Rectal smooth muscle tissue (tissue), 1 donor: ENCODE results near the gene EPHB2.

Experiments
- H3K27ac ChIP-seq: one replicate; pipeline ENCODE4 v1.7.0; 2013; ENCODE audit warnings: low read depth, low read length, inconsistent platforms
- H3K27me3 ChIP-seq: one replicate; pipeline ENCODE4 v1.7.0; 2013; ENCODE audit warnings: low read length; ENCODE audit not compliant: control insufficient read depth, insufficient read depth
- H3K36me3 ChIP-seq: one replicate; pipeline ENCODE4 v1.7.0; 2013; ENCODE audit warnings: low read length; ENCODE audit not compliant: control insufficient read depth, insufficient read depth
- H3K4me1 ChIP-seq: one replicate; pipeline ENCODE4 v1.7.0; 2013; ENCODE audit warnings: low read length; ENCODE audit not compliant: control insufficient read depth, insufficient read depth
- H3K4me3 ChIP-seq: one replicate; pipeline ENCODE4 v1.7.0; 2013; ENCODE audit warnings: low read length
- H3K9ac ChIP-seq: one replicate; pipeline ENCODE4 v1.7.0; 2013; ENCODE audit warnings: low read length

EPHB2 gene

GRCh38 chr1:22784317-22784716 is 73.7 kb downstream of the EPHB2 start:
- peaks cover 2% of the 10 kb centered on the region for H3K36me3 ChIP-seq
- H3K27ac ChIP-seq: no peak overlapping the region
- no peak overlapping the region for H3K9ac ChIP-seq
- no peak overlapping the region for H3K4me3 ChIP-seq
- H3K27me3 ChIP-seq: no peaks in the 10 kb centered on the region
- no peaks in the 10 kb centered on the region for H3K4me1 ChIP-seq

GRCh38 chr1:22784737-22785136 is 74.1 kb downstream of the EPHB2 start:
- Histone ChIP-seq H3K9ac (no peak overlapping the region), H3K36me3 (peaks cover 2% of the 10 kb centered on the region), H3K27ac (no peak overlapping the region), H3K27me3 (no peaks in the 10 kb centered on the region), H3K4me1 (no peaks in the 10 kb centered on the region), H3K4me3 (no peak overlapping the region)

GRCh38 chr1:22786101-22786500 is 75.5 kb downstream of the EPHB2 start:
- Histone ChIP-seq H3K27ac (no peak overlapping the region), H3K9ac (no peak overlapping the region)

GRCh38 chr1:22786719-22787489 is 76.3 kb downstream of the EPHB2 start:
- no peak overlapping the region for H3K4me3 ChIP-seq
- H3K27me3 ChIP-seq: no peaks in the 10 kb centered on the region
- no peak overlapping the region for H3K9ac ChIP-seq
- no peak overlapping the region for H3K27ac ChIP-seq
- H3K4me1 ChIP-seq: no peaks in the 10 kb centered on the region
- H3K36me3 ChIP-seq: peaks cover 2% of the 10 kb centered on the region

More at GRCh38 chr1:22786101-22786500, 75.5 kb downstream of the EPHB2 start:
- Histone ChIP-seq H3K36me3 (peaks cover 2% of the 10 kb centered on the region), H3K4me3 (no peak overlapping the region), H3K4me1 (no peaks in the 10 kb centered on the region), H3K27me3 (no peaks in the 10 kb centered on the region)

GRCh38 chr1:22787636-22788035 is 77.0 kb downstream of the EPHB2 start:
- no peaks in the 10 kb centered on the region for H3K27me3 ChIP-seq
- peaks cover 2% of the 10 kb centered on the region for H3K36me3 ChIP-seq
- H3K4me1 ChIP-seq: no peaks in the 10 kb centered on the region
- no peak overlapping the region for H3K27ac ChIP-seq
- H3K4me3 ChIP-seq: no peak overlapping the region
- H3K9ac ChIP-seq: no peak overlapping the region

GRCh38 chr1:22788254-22788661 is 77.6 kb downstream of the EPHB2 start:
- Histone ChIP-seq H3K27me3 (no peaks in the 10 kb centered on the region), H3K4me3 (no peak overlapping the region), H3K27ac (no peak overlapping the region), H3K4me1 (no peaks in the 10 kb centered on the region), H3K9ac (no peak overlapping the region), H3K36me3 (peaks cover 2% of the 10 kb centered on the region)

GRCh38 chr1:22789356-22789994 is 78.8 kb downstream of the EPHB2 start:
- no peaks in the 10 kb centered on the region for H3K4me1 ChIP-seq
- no peak overlapping the region for H3K27ac ChIP-seq
- H3K36me3 ChIP-seq: no peaks in the 10 kb centered on the region
- no peak overlapping the region for H3K4me3 ChIP-seq
- H3K27me3 ChIP-seq: no peaks in the 10 kb centered on the region
- H3K9ac ChIP-seq: no peak overlapping the region

GRCh38 chr1:22790232-22791008 is 79.8 kb downstream of the EPHB2 start:
- H3K36me3 ChIP-seq: no peaks in the 10 kb centered on the region
- no peak overlapping the region for H3K4me3 ChIP-seq
- no peaks in the 10 kb centered on the region for H3K27me3 ChIP-seq
- H3K9ac ChIP-seq: no peak overlapping the region
- no peak overlapping the region for H3K27ac ChIP-seq
- no peaks in the 10 kb centered on the region for H3K4me1 ChIP-seq

- Histone ChIP-seq H3K36me3 (no peaks in the 10 kb centered on the region), H3K4me1 (no peaks in the 10 kb centered on the region), H3K4me3 (no peak overlapping the region), H3K27me3 (no peaks in the 10 kb centered on the region), H3K9ac (no peak overlapping the region), H3K27ac (no peak overlapping the region)
These were observed 81.2 kb downstream of the EPHB2 start for GRCh38 chr1:22791831-22792347.

GRCh38 chr1:22792396-22793160 is 81.9 kb downstream of the EPHB2 start:
- H3K4me3 ChIP-seq: no peak overlapping the region
- no peak overlapping the region for H3K27ac ChIP-seq

GRCh38 chr1:22793647-22794046 is 83.0 kb downstream of the EPHB2 start:
- Histone ChIP-seq H3K9ac (no peak overlapping the region), H3K4me3 (no peak overlapping the region), H3K27ac (no peak overlapping the region), H3K4me1 (no peaks in the 10 kb centered on the region), H3K27me3 (no peaks in the 10 kb centered on the region), H3K36me3 (no peaks in the 10 kb centered on the region)

More at GRCh38 chr1:22792396-22793160, 81.9 kb downstream of the EPHB2 start:
- Histone ChIP-seq H3K27me3 (no peaks in the 10 kb centered on the region), H3K36me3 (no peaks in the 10 kb centered on the region), H3K9ac (no peak overlapping the region), H3K4me1 (no peaks in the 10 kb centered on the region)
